Neural cell (in vitro differentiated cells): ENCODE results near the gene CENPE. TPM values are rescaled to one million over a fixed set of nuclear protein-coding genes. Genes with fewer than 3 reads are reported as not detected.

Source experiments
- H2AFZ ChIP-seq: fragments of 200-600, 300-800 bp; sonication (generic), shearing (Covaris generic); 2 replicates; pipeline ENCODE4 v1.6.0; 2014; ENCODE audit warnings: low read depth, mild to moderate bottlenecking, antibody characterized with exemption, low read length, moderate library complexity
- H3F3A ChIP-seq: fragments of 200-600 bp; shearing (Covaris generic); 2 replicates; pipeline ENCODE4 v1.6.1; 2016; ENCODE audit warnings: mild to moderate bottlenecking, moderate library complexity, mixed read lengths, antibody characterized with exemption, low read length; ENCODE audit not compliant: insufficient read depth, poor library complexity, severe bottlenecking
- H3K27ac ChIP-seq: fragments of 200-600, 300-800 bp; sonication (generic), shearing (Covaris generic); 2 replicates; pipeline ENCODE4 v1.5.1; 2014; ENCODE audit warnings: mild to moderate bottlenecking, low read length, moderate library complexity
- H3K27me3 ChIP-seq: fragments of 300-800, 200-600 bp; sonication (generic), shearing (Covaris generic); 2 replicates; pipeline ENCODE4 v1.6.0; 2014; ENCODE audit warnings: mild to moderate bottlenecking, low read depth, low read length, moderate library complexity; ENCODE audit not compliant: insufficient read depth
- H3K36me3 ChIP-seq: fragments of 300-800, 200-600 bp; sonication (generic), shearing (Covaris generic); 2 replicates; pipeline ENCODE4 v1.5.1; 2014; ENCODE audit warnings: mild to moderate bottlenecking, antibody characterized with exemption, low read length, moderate library complexity; ENCODE audit not compliant: insufficient read depth
- H3K4me2 ChIP-seq: fragments of 300-800, 200-600 bp; sonication (generic), shearing (Covaris generic); 2 replicates; pipeline ENCODE4 v1.6.0; 2014; ENCODE audit warnings: mild to moderate bottlenecking, low read length
- H3K4me3 ChIP-seq: fragments of 300-800, 200-600 bp; sonication (generic), shearing (Covaris generic); 2 replicates; pipeline ENCODE4 v1.5.1; 2014; ENCODE audit warnings: mild to moderate bottlenecking, low read length, moderate library complexity
- H3K79me2 ChIP-seq: fragments of 200-600 bp; shearing (Covaris generic); replicated peaks from 2 replicates; pipeline ENCODE4 v1.6.0; 2014; ENCODE audit warnings: mild to moderate bottlenecking, low read length, moderate library complexity; ENCODE audit not compliant: insufficient read depth
- H3K9ac ChIP-seq: fragments of 300-800, 200-600 bp; sonication (generic), shearing (Covaris generic); 2 replicates; pipeline ENCODE4 v1.6.1; 2016; ENCODE audit warnings: mild to moderate bottlenecking, low read length, mixed read lengths
- H3K9me2 ChIP-seq: fragments of 200-600 bp; shearing (Covaris generic); 2 replicates; pipeline ENCODE4 v1.6.1; 2016; ENCODE audit warnings: mild to moderate bottlenecking, low read length, mixed read lengths; ENCODE audit not compliant: insufficient read depth
- H3K9me3 ChIP-seq: fragments of 200-600, 300-800 bp; sonication (generic), shearing (Covaris generic); 2 replicates; pipeline ENCODE4 v1.6.1; 2016; ENCODE audit warnings: mild to moderate bottlenecking, mixed run types, low read length, moderate library complexity, mixed read lengths
- H4K20me1 ChIP-seq: fragments of 200-600 bp; shearing (Covaris generic); 2 replicates; pipeline ENCODE4 v1.6.1; 2016; ENCODE audit warnings: mild to moderate bottlenecking, mixed run types; ENCODE audit not compliant: insufficient read depth
- EP300 ChIP-seq: fragments of 450-650 bp; conservative IDR thresholded peaks from 2 replicates; pipeline ENCODE4 v1.6.1; 2014; ENCODE audit warnings: antibody characterized with exemption, mild to moderate bottlenecking, moderate library complexity; ENCODE audit not compliant: poor library complexity, severe bottlenecking
- EZH2 ChIP-seq: fragments of 200-600, 300-800 bp; shearing (Covaris generic), sonication (generic); IDR thresholded peaks from 2 replicates; pipeline ENCODE4 v1.6.1; 2014; ENCODE audit warnings: antibody characterized with exemption, low read length, borderline replicate concordance, mild to moderate bottlenecking; ENCODE audit not compliant: insufficient read depth, poor library complexity, severe bottlenecking
- MXI1 ChIP-seq: fragments of 450-650 bp; conservative IDR thresholded peaks from 2 replicates; pipeline ENCODE4 v1.6.1; 2014; ENCODE audit warnings: antibody characterized with exemption, mild to moderate bottlenecking; ENCODE audit not compliant: poor library complexity, severe bottlenecking
- POLR2AphosphoS5 ChIP-seq: IDR thresholded peaks from 2 replicates; pipeline ENCODE4 v1.6.1; 2012
- RAD21 ChIP-seq: fragments of 450-650 bp; conservative IDR thresholded peaks from 2 replicates; pipeline ENCODE4 v1.6.1; 2014; ENCODE audit warnings: antibody characterized with exemption, mild to moderate bottlenecking, moderate library complexity
- SMC3 ChIP-seq: fragments of 450-650 bp; conservative IDR thresholded peaks from 2 replicates; pipeline ENCODE4 v1.6.1; 2014; ENCODE audit warnings: antibody characterized with exemption, mild to moderate bottlenecking, moderate library complexity; ENCODE audit not compliant: poor library complexity
- TAF1 ChIP-seq: IDR thresholded peaks from 2 replicates; pipeline ENCODE4 v1.6.1; 2012; ENCODE audit warnings: low read depth
- polyA plus RNA-seq: library from polyadenylated mRNA; depleted of rRNA; stranded (reverse); fragments of >200 nt; gene quantifications from 2 replicates; pipeline ENCODE4 v1.2.3, GENCODE V29; 2014
- TF ChIP-seq, protein P1 (sequence below): fragments of 450-650 bp; IDR thresholded peaks from 2 replicates; pipeline ENCODE4 v1.5.1; 2014; ENCODE audit warnings: antibody characterized with exemption, mild to moderate bottlenecking, moderate library complexity; ENCODE audit not compliant: poor library complexity, severe bottlenecking
- TF ChIP-seq, protein P2 (sequence below): IDR thresholded peaks from 2 replicates; pipeline ENCODE4 v1.6.1; 2012; ENCODE audit warnings: borderline replicate concordance

The CENPE gene
- polyA plus RNA-seq, 1 donor from 2014 or later: 1.8 TPM

DNA sequence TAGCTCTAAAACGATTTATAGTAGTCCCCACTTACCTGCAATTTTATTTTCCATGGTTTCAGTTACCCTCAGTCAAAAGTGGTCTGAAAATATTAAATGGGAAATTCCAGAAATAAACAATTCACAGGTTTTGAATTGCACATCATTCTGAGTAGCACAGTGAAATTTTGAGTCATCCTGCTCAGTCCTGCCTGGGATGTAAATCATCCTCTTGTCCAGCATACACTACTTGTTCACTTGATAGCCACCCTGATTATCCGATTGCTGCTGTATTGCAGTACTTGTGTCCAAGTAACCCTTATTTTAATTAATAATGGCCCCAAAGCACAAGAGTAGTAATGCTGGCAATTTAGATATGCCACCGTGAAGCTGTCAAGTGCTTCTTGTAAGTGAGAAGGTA is 75.0 kb downstream of the CENPE start:
- Histone ChIP-seq H3K79me2 (no peaks in the 10 kb centered on the region), H3K27me3 (no peaks in the 10 kb centered on the region), H3K27ac (no peak overlapping the region), H3K4me2 (no peak overlapping the region), H3K9me2 (no peaks in the 10 kb centered on the region), H4K20me1 (no peaks in the 10 kb centered on the region), H3F3A (no peaks in the 10 kb centered on the region), H2AFZ (no peak overlapping the region), H3K9me3 (no peaks in the 10 kb centered on the region), H3K36me3 (no peaks in the 10 kb centered on the region), H3K4me3 (no peak overlapping the region), H3K9ac (no peak overlapping the region)
- TF ChIP-seq EZH2: no peak
- TF ChIP-seq MXI1: no peak
- TF ChIP-seq, protein P1, sequence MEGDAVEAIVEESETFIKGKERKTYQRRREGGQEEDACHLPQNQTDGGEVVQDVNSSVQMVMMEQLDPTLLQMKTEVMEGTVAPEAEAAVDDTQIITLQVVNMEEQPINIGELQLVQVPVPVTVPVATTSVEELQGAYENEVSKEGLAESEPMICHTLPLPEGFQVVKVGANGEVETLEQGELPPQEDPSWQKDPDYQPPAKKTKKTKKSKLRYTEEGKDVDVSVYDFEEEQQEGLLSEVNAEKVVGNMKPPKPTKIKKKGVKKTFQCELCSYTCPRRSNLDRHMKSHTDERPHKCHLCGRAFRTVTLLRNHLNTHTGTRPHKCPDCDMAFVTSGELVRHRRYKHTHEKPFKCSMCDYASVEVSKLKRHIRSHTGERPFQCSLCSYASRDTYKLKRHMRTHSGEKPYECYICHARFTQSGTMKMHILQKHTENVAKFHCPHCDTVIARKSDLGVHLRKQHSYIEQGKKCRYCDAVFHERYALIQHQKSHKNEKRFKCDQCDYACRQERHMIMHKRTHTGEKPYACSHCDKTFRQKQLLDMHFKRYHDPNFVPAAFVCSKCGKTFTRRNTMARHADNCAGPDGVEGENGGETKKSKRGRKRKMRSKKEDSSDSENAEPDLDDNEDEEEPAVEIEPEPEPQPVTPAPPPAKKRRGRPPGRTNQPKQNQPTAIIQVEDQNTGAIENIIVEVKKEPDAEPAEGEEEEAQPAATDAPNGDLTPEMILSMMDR: no peak
- no peak for TF ChIP-seq POLR2AphosphoS5
- TF ChIP-seq EP300: no peak
- TF ChIP-seq, protein P2, sequence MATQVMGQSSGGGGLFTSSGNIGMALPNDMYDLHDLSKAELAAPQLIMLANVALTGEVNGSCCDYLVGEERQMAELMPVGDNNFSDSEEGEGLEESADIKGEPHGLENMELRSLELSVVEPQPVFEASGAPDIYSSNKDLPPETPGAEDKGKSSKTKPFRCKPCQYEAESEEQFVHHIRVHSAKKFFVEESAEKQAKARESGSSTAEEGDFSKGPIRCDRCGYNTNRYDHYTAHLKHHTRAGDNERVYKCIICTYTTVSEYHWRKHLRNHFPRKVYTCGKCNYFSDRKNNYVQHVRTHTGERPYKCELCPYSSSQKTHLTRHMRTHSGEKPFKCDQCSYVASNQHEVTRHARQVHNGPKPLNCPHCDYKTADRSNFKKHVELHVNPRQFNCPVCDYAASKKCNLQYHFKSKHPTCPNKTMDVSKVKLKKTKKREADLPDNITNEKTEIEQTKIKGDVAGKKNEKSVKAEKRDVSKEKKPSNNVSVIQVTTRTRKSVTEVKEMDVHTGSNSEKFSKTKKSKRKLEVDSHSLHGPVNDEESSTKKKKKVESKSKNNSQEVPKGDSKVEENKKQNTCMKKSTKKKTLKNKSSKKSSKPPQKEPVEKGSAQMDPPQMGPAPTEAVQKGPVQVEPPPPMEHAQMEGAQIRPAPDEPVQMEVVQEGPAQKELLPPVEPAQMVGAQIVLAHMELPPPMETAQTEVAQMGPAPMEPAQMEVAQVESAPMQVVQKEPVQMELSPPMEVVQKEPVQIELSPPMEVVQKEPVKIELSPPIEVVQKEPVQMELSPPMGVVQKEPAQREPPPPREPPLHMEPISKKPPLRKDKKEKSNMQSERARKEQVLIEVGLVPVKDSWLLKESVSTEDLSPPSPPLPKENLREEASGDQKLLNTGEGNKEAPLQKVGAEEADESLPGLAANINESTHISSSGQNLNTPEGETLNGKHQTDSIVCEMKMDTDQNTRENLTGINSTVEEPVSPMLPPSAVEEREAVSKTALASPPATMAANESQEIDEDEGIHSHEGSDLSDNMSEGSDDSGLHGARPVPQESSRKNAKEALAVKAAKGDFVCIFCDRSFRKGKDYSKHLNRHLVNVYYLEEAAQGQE: no peak
- no peak for TF ChIP-seq SMC3
- TF ChIP-seq TAF1: no peak
- TF ChIP-seq RAD21: no peak

DNA sequence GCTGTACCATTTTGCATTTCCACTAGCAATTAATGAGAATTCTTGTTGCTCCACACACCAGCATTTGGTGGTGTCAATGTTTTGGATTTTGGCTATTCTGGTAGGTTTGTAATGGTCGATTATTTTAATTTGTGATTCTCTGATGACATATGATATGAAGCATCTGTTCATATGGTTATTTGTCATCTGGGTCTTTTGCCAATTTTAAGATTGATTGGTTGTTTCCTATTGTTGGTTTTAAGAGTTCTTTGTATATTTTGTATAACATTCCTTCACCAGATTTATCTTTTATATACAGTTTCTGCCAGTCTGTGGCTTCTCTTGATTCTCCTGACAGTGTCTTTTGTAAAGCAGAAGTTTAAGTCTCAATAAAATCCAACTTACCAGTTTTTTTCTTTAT is 80.0 kb downstream of the CENPE start:
- H3K9me3 ChIP-seq: no peaks in the 10 kb centered on the region
- no peak overlapping the region for H3K4me3 ChIP-seq
- H3F3A ChIP-seq: no peaks in the 10 kb centered on the region
- no peaks in the 10 kb centered on the region for H3K9me2 ChIP-seq
- no peaks in the 10 kb centered on the region for H4K20me1 ChIP-seq
- TF ChIP-seq SMC3 (no peak), EZH2 (no peak), POLR2AphosphoS5 (no peak), RAD21 (no peak), MXI1 (no peak), EP300 (no peak), TAF1 (no peak)
- TF ChIP-seq, protein P1: no peak
- TF ChIP-seq, protein P2: no peak
- H3K27ac ChIP-seq: no peak overlapping the region
- H3K79me2 ChIP-seq: no peaks in the 10 kb centered on the region
- H3K27me3 ChIP-seq: no peaks in the 10 kb centered on the region
- H3K9ac ChIP-seq: no peak overlapping the region
- no peak overlapping the region for H3K4me2 ChIP-seq
- no peaks in the 10 kb centered on the region for H3K36me3 ChIP-seq
- no peak overlapping the region for H2AFZ ChIP-seq
